Vagina (tissue), 2 donors: ENCODE data around the gene CIDEB. TPM values are rescaled to one million over a fixed set of nuclear protein-coding genes. Genes with fewer than 3 reads are reported as not detected.
A peak's percentile ranks its signal among the peaks of the same experiment; 100 is the strongest.
"Not testable (repeated sequence)": the region's sequence is repeated elsewhere in the genome, so short reads cannot be mapped to it uniquely, and the experiment has no call there.

Experiments used
- DNase-seq, 2 donors: peaks; one replicate each; pipeline ENCODE4 v3.0.0-alpha.2; 2017; ENCODE audit errors: extremely low spot score in 2 of 2
- H3K27ac ChIP-seq: fragments of 200-600 bp; sonication (generic); one replicate; pipeline ENCODE4 v1.5.1; 2019
- H3K27me3 ChIP-seq: fragments of 200-600 bp; sonication (generic); one replicate; pipeline ENCODE4 v1.5.1; 2019
- H3K36me3 ChIP-seq, 2 donors: fragments of 200-600 bp; sonication (generic); one replicate each; pipeline ENCODE4 v1.5.1; 2017 to 2019
- H3K4me1 ChIP-seq: fragments of 200-600 bp; sonication (generic); one replicate; pipeline ENCODE4 v1.5.1; 2019
- H3K4me3 ChIP-seq, 2 donors: fragments of 200-600 bp; sonication (generic); 1 replicate in 1 of 2; 2 replicates in 1 of 2; pipeline ENCODE4 v1.5.1; 2016 to 2019
- H3K9me3 ChIP-seq: fragments of 200-600 bp; sonication (generic); one replicate; pipeline ENCODE4 v1.5.1; 2019
- CTCF ChIP-seq, 3 experiments: fragments of 450-650 bp in 2 of 3; fragments of 200-600 bp in 1 of 3; sonication (generic) in 1 of 3; IDR thresholded peaks; one replicate each; pipeline ENCODE4 v1.5.1; 2017 to 2019; ENCODE audit warnings: antibody characterized with exemption in 3 of 3, mild to moderate bottlenecking in 2 of 3, moderate library complexity in 2 of 3
- POLR2A ChIP-seq, 2 donors: fragments of 450-650 bp; IDR thresholded peaks; one replicate each; pipeline ENCODE4 v1.6.1; 2017; ENCODE audit warnings: antibody characterized with exemption in 2 of 2, mild to moderate bottlenecking in 2 of 2, moderate library complexity in 2 of 2
- POLR2AphosphoS5 ChIP-seq, 2 donors: sonication (generic); formaldehyde crosslinking; IDR thresholded peaks; one replicate each; pipeline ENCODE4 v1.9.0; 2017; ENCODE audit warnings: antibody characterized with exemption in 2 of 2, mild to moderate bottlenecking in 2 of 2, low read depth in 1 of 2; ENCODE audit not compliant: insufficient read depth in 1 of 2
- intact Hi-C: fragments of 100-400 bp; cut with DNase I; formaldehyde crosslinking; loops from one replicate; pipeline ENCODE4 v1.15.1; 2023
- total RNA-seq: library from RNA; depleted of rRNA; stranded (reverse); fragments of >200 nt; gene quantifications from one replicate; pipeline ENCODE4 v1.2.3, GENCODE V29; 2016

CIDEB gene
- total RNA-seq, 1 donor from 2014 or later, result 16.0 TPM

GRCh38 chr14:24331731-24332267, 24.0 kb upstream of the CIDEB start:
- intact Hi-C loops, result loop anchor here (2.0 kb wide), 1 partner anchor 101 kb away; no protein-coding TSS in a partner anchor
- DNase-seq, result no peak
- Histone ChIP-seq H3K4me1 (peaks cover 43% of the 10 kb centered on the region), H3K9me3 (no peaks in the 10 kb centered on the region), H3K27me3 (no peaks in the 10 kb centered on the region), H3K4me3 (no peak overlapping the region), H3K27ac (no peak overlapping the region), H3K36me3 (no peaks in the 10 kb centered on the region)
- no peak for TF ChIP-seq POLR2AphosphoS5 (IDR thresholded peaks at IDR 0.05; ENCODE audit: insufficient read depth in 1 of 2, low read depth in 1 of 2)
- TF ChIP-seq CTCF (IDR thresholded peaks at IDR 0.05), result no peak
- TF ChIP-seq POLR2A (IDR thresholded peaks at IDR 0.05), result no peak

- DNase-seq, result no peak
- no peak overlapping the region for H3K27ac ChIP-seq
- no peaks in the 10 kb centered on the region for H3K9me3 ChIP-seq
- H3K4me3 ChIP-seq, result no peak overlapping the region
- no peaks in the 10 kb centered on the region for H3K36me3 ChIP-seq
- H3K4me1 ChIP-seq, result peaks cover 43% of the 10 kb centered on the region
- TF ChIP-seq POLR2A (IDR thresholded peaks at IDR 0.05), result no peak
- no peak for TF ChIP-seq CTCF (IDR thresholded peaks at IDR 0.05)
- no peak for TF ChIP-seq POLR2AphosphoS5 (IDR thresholded peaks at IDR 0.05; ENCODE audit: insufficient read depth in 1 of 2, low read depth in 1 of 2)
- intact Hi-C loops, result no loop called here
- no peaks in the 10 kb centered on the region for H3K27me3 ChIP-seq
Observed at GRCh38 chr14:24330973-24331674, 23.3 kb upstream of the CIDEB start.

- peaks cover 33% of the 10 kb centered on the region for H3K4me1 ChIP-seq
- no peaks in the 10 kb centered on the region for H3K36me3 ChIP-seq
- no peaks in the 10 kb centered on the region for H3K9me3 ChIP-seq
- no peak overlapping the region for H3K4me3 ChIP-seq
- H3K27me3 ChIP-seq, result no peaks in the 10 kb centered on the region
- intact Hi-C loops, result no loop called here
- TF ChIP-seq CTCF (IDR thresholded peaks at IDR 0.05), result no peak
- no peak for TF ChIP-seq POLR2A (IDR thresholded peaks at IDR 0.05)
- peak in 1 of 2 donors; percentile 40 for TF ChIP-seq POLR2AphosphoS5 (IDR thresholded peaks at IDR 0.05; ENCODE audit: insufficient read depth in 1 of 2, low read depth in 1 of 2)
- no peak overlapping the region for H3K27ac ChIP-seq
- no peak for DNase-seq
Observed at GRCh38 chr14:24329736-24330135, 22.0 kb upstream of the CIDEB start.

DNA sequence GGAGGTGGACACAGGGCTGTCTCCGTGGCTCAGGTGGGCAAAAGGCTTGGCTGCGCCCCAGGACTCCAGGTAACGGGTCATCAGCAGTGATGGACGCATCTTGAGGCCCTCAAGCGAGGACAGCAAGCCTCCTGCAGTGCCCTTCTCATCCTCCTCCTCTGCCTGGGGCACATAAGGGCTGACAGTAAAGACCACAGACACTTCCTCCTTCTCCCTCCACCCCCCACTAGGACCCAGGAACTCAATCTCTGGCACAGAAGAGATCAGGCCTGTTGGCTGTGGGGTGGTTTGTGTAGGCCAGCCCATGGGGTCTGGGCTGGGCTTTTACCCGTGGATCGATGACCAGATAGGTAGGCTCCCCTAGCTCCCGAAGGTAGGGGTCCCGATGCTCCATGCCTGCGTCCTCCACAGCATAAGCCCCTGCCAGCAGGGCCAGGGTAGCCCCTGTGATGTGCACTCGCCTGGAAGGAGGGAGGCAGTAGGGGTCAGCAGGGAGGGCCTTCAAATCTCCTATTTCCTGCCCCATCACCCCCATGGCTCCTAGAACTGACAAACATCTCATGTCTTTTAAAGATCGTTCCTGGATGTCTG, 21.4 kb upstream of the CIDEB start:
- Histone ChIP-seq H3K27ac (peak overlapping the region; percentile 2), H3K9me3 (no peaks in the 10 kb centered on the region), H3K4me1 (peaks cover 27% of the 10 kb centered on the region), H3K27me3 (no peaks in the 10 kb centered on the region), H3K36me3 (no peaks in the 10 kb centered on the region), H3K4me3 (no peak overlapping the region)
- DNase-seq, result no peak
- no peak for TF ChIP-seq POLR2AphosphoS5 (IDR thresholded peaks at IDR 0.05; ENCODE audit: insufficient read depth in 1 of 2, low read depth in 1 of 2)
- TF ChIP-seq POLR2A (IDR thresholded peaks at IDR 0.05), result no peak
- TF ChIP-seq CTCF (IDR thresholded peaks at IDR 0.05), result no peak
- intact Hi-C loops, result no loop called here

- H3K36me3 ChIP-seq, intact Hi-C loops, H3K9me3 ChIP-seq, H3K27me3 ChIP-seq, H3K27ac ChIP-seq, DNase-seq, H3K4me3 ChIP-seq: not testable (repeated sequence)
- TF ChIP-seq CTCF (IDR thresholded peaks at IDR 0.05), result peak in 2 of 3 experiments; percentile 15 to 62
- H3K4me1 ChIP-seq, result peaks cover 15% of the 10 kb centered on the region
Observed at GRCh38 chr14:24327914-24328313, 20.1 kb upstream of the CIDEB start.
